BLaER1 (cell line): ENCODE results near the gene NAT10.
A peak's percentile ranks its signal among the peaks of the same experiment; 100 is the strongest.

Source experiments
- H3K27ac ChIP-seq: shearing (Covaris generic); formaldehyde crosslinking; 2 replicates; pipeline ENCODE4 v1.8.1; 2022
- H3K27me3 ChIP-seq: shearing (Covaris generic); formaldehyde crosslinking; 2 replicates; pipeline ENCODE4 v1.8.1; 2022
- H3K36me3 ChIP-seq: shearing (Covaris generic); formaldehyde crosslinking; 2 replicates; pipeline ENCODE4 v1.8.1; 2022
- H3K4me1 ChIP-seq: shearing (Covaris generic); formaldehyde crosslinking; 2 replicates; pipeline ENCODE4 v1.8.1; 2022
- H3K4me2 ChIP-seq: shearing (Covaris generic); formaldehyde crosslinking; 2 replicates; pipeline ENCODE4 v1.8.1; 2022
- H3K4me3 ChIP-seq: shearing (Covaris generic); formaldehyde crosslinking; 2 replicates; pipeline ENCODE4 v1.8.1; 2022
- H3K9ac ChIP-seq: shearing (Covaris generic); formaldehyde crosslinking; 2 replicates; pipeline ENCODE4 v1.8.1; 2022
- H3K9me3 ChIP-seq: shearing (Covaris generic); formaldehyde crosslinking; 2 replicates; pipeline ENCODE4 v1.8.1; 2022
- H4K20me1 ChIP-seq: shearing (Covaris generic); formaldehyde crosslinking; 2 replicates; pipeline ENCODE4 v1.8.1; 2022
- Cebpa-rat ChIP-seq: shearing (Covaris generic); IDR thresholded peaks from 2 replicates; pipeline ENCODE4 v1.8.1; 2022

The NAT10 gene

DNA sequence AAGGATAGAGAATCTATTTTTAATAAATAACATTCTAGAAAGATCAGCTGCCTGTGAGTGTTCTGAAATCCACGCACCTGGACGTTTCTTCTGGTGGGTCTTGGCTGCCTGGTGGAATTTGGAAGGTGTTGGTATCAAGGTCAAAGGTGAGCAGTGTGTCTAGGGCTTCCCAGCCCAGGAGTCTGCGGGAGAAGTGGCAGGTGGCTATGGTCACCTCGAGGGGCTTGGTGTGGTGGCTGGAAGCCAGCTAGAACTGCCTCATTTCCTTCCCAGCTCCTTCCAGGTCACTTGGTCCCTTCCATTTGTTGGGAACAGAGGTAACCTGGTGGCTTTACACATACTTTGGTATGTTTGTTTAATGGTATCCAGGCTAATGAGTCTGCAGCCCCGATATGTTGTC lies 41.4 kb downstream of the NAT10 start:
- H4K20me1 ChIP-seq, result peaks cover 9% of the 10 kb centered on the region; the same call in 1 of the 2 replicates
- peaks cover 96% of the 10 kb centered on the region for H3K36me3 ChIP-seq
- H3K9me3 ChIP-seq, result no peaks in the 10 kb centered on the region
- peaks cover 26% of the 10 kb centered on the region for H3K4me1 ChIP-seq
- H3K27ac ChIP-seq, result peak overlapping the region; percentile 60; the same call in 1 of the 2 replicates
- H3K4me2 ChIP-seq, result no peak overlapping the region
- no peak overlapping the region for H3K4me3 ChIP-seq
- no peak overlapping the region for H3K9ac ChIP-seq
- no peaks in the 10 kb centered on the region for H3K27me3 ChIP-seq
- no peak for TF ChIP-seq Cebpa-rat

DNA sequence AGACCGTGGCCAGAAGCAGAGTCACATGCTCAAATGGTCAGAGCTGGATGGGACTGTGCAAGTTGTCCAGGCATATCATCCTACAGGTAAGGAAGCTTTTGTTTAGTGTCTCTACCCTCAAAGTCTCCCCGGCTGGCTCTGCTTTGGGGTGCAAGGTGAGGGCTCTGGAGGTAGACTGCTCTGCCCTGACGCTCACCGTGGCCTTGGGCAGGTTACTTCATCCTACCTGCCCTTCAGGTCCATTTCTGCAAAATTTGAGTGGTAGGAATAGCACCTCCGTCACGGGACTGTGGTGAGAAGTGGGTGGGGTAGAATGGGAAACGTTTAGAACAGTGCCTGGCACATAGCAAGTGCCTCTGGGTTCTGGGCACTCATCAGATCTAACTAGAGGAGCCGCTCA lies 42.2 kb downstream of the NAT10 start:
- TF ChIP-seq Cebpa-rat, result no peak
- Histone ChIP-seq H3K4me2 (no peak overlapping the region), H3K4me1 (peaks cover 30% of the 10 kb centered on the region), H3K4me3 (no peak overlapping the region), H3K27ac (no peak overlapping the region), H4K20me1 (peaks cover 14% of the 10 kb centered on the region), H3K9ac (no peak overlapping the region), H3K36me3 (peaks cover 96% of the 10 kb centered on the region), H3K9me3 (no peaks in the 10 kb centered on the region), H3K27me3 (no peaks in the 10 kb centered on the region)

DNA sequence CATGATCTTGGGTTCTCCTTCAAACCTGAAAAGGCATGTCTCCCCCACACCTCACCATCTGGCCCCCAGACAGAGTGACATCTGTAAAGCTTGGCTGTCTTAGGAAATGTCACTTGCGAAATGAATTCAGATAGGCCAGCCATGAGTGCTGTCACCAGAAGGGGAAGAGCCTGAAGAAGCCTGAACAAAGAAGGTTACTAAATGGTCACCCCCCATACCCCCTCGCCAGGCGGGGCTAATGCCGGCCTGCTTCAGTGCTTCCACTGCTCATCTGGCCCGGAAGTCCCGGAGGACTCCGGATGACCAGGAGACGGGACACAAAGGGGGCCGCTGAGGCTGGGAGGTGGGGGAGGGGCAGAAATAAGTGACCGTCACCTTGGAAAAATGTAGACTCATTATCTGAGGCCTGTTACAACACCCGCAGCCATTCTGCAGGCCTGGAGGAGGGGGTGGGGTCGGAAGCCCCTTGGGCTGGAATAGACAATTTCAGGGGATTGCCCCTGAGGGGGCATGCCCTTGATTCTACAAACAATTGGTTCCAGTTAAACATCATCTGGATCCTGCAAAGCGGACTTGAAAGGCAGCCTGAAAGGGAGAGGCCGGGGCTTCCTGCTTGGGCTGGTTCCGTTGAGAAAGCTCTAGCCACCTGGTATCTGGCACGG lies 43.2 kb downstream of the NAT10 start:
- no peak overlapping the region for H3K4me3 ChIP-seq
- H3K9me3 ChIP-seq, result no peaks in the 10 kb centered on the region
- no peak overlapping the region for H3K9ac ChIP-seq
- H3K4me2 ChIP-seq, result no peak overlapping the region
- no peaks in the 10 kb centered on the region for H3K27me3 ChIP-seq
- peaks cover 86% of the 10 kb centered on the region for H3K36me3 ChIP-seq
- peaks cover 24% of the 10 kb centered on the region for H4K20me1 ChIP-seq
- H3K4me1 ChIP-seq, result peaks cover 41% of the 10 kb centered on the region
- no peak overlapping the region for H3K27ac ChIP-seq
- TF ChIP-seq Cebpa-rat, result no peak

DNA sequence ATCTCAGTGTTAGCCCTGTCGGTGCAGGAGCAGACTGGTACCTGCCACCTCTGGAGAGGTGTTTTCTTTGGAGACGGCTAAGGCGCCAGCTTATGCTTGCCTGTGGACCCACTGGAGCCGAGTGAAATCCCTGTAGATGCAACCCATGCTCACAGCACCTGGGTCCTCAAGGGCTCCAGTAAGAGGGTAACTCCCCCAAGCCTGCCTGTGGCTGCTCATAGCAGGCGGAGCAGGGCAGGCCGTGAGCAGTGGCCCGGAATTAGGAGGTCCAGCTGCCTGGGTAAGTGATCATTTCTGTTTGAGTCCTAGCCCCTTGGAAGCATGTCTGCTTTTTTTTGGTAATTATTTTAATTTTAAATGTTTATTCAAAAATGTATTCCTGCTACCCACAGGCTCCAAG lies 43.8 kb downstream of the NAT10 start:
- Histone ChIP-seq H3K36me3 (peaks cover 79% of the 10 kb centered on the region), H4K20me1 (peaks cover 31% of the 10 kb centered on the region), H3K4me1 (peaks cover 46% of the 10 kb centered on the region), H3K9ac (no peak overlapping the region), H3K27me3 (no peaks in the 10 kb centered on the region), H3K4me3 (no peak overlapping the region), H3K27ac (no peak overlapping the region), H3K9me3 (no peaks in the 10 kb centered on the region), H3K4me2 (no peak overlapping the region)
- TF ChIP-seq Cebpa-rat, result no peak

DNA sequence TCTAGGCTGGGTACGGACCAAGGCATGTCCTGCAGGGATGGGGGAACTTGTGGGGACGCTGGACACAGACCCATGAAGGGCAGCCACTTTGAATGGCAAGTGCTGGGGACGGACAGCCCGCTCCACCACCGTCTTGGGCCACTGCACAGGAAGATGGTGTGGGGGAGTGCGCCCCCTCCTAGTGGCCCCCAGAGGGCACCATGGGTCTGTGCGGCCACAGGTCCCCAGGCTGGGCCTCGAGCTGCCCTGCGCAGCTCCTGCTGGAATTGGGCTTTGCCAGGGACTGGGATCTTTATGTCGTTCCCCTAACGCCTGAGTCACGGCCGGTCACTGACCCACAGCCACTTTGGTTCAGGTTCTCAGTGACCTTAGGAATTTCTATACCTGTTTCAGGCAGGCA lies 44.4 kb downstream of the NAT10 start:
- Histone ChIP-seq H3K4me3 (no peak overlapping the region), H3K27ac (no peak overlapping the region), H3K9ac (no peak overlapping the region), H3K9me3 (no peaks in the 10 kb centered on the region), H3K4me2 (no peak overlapping the region), H3K27me3 (no peaks in the 10 kb centered on the region), H3K36me3 (peaks cover 75% of the 10 kb centered on the region), H4K20me1 (peaks cover 36% of the 10 kb centered on the region), H3K4me1 (peaks cover 46% of the 10 kb centered on the region)
- no peak for TF ChIP-seq Cebpa-rat

DNA sequence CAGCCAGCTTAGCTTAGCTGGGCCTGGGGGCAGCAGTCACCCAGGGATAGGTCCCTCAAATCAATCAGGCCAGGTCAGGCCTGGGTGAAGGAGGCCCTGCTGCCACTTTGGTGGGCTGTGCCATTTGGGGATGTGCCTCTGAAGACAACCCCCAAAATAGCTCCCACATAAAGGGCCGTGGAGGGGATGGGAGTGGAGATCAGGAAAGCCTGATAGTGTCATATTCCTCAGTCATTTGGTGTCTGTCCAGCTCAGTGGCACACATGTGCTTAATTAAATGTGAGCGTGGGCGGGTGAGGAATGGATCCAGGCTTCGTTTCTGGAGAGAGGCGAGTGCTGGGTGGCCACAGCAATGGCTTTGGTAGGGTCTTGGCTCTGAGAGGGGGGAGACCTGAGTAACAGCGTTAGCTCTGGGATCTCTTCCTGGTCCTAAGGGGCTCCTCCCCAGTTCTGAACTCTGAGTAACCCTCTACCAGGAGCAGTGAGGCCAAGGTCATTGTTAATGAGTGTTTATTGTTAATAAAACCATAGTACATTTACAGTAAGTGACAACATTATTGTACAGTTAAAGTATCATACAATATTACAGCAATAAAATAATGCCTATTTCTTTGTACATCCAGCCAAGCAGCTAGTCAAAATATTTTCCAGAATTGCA lies 45.2 kb downstream of the NAT10 start:
- TF ChIP-seq Cebpa-rat, result no peak
- Histone ChIP-seq H3K27ac (no peak overlapping the region), H4K20me1 (peaks cover 44% of the 10 kb centered on the region), H3K36me3 (peaks cover 72% of the 10 kb centered on the region), H3K4me2 (no peak overlapping the region), H3K4me1 (peaks cover 46% of the 10 kb centered on the region), H3K9ac (no peak overlapping the region), H3K27me3 (no peaks in the 10 kb centered on the region), H3K4me3 (no peak overlapping the region), H3K9me3 (no peaks in the 10 kb centered on the region)

DNA sequence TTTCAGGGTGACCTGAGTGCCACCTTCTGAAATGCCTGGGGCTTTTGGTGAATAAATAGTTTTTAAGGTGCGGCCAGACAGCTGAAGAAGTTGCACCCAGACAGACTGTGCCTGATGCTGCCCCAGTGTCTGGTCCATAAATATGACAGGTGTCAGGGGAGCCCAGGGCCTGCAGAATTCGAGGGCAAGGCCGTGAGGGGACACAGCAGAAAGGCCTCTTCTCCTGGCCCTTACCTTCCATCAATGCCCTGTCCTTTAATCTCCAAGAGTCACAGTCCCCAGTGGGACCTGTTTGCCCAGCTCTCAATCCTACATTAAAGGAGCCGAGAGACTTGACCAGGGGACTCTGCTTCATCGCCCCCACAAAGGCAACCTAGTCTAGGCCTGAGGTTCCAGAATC lies 45.7 kb downstream of the NAT10 start:
- Histone ChIP-seq H3K36me3 (peaks cover 72% of the 10 kb centered on the region), H4K20me1 (peaks cover 46% of the 10 kb centered on the region), H3K27ac (no peak overlapping the region), H3K4me3 (no peak overlapping the region), H3K4me2 (no peak overlapping the region), H3K27me3 (no peaks in the 10 kb centered on the region), H3K4me1 (peaks cover 41% of the 10 kb centered on the region), H3K9me3 (no peaks in the 10 kb centered on the region), H3K9ac (no peak overlapping the region)
- TF ChIP-seq Cebpa-rat, result no peak

DNA sequence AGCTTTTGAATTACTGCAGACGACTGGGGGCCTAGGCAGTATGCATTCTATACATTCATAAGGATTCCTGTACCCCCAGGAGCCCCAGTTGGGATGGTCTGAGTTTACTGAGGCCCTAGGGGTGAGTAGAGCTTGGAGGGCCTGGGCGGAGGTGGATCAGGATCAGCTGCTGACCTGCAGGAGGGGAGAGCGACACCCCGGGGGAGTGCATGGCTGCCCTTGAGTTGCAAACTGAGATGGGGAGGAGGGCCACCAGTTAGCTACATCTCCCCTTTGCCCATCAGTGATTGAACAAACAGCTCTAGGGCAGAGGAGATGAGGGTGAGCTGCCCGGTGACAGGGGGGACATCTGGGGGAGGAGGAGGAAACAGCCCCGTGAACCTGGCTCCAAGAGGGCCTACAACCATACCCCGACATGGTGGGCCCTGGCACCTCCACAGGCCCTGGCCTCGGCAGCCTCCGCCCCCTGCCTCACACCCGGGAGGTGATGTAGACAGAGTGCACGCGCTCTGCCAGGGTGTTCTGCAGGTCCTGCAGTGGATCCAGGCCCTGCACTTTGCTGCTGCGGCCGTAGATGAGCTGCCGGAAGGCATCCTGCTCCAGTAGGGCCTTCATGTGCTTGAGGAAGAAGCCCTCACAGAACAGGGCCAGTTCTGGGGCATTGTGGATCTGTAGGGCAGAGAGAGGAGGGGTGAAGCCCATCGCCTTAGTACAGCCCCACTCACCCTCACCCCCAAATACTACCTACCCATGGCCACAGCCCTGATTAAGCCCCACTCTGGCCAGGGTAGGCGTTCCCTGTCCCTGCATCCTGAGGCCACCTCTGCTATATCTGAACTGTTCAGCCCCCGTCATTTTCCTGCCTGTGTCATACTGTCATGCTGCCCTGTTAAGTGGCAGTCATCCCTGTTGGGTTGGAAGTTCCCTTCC lies 46.8 kb downstream of the NAT10 start:
- H3K36me3 ChIP-seq, result peaks cover 62% of the 10 kb centered on the region
- H3K4me1 ChIP-seq, result peaks cover 35% of the 10 kb centered on the region
- H4K20me1 ChIP-seq, result peaks cover 46% of the 10 kb centered on the region
- H3K27ac ChIP-seq, result no peak overlapping the region
- H3K4me3 ChIP-seq, result no peak overlapping the region
- H3K9ac ChIP-seq, result no peak overlapping the region
- peak overlapping the region; percentile 83 for H3K4me2 ChIP-seq
- no peak for TF ChIP-seq Cebpa-rat
- no peaks in the 10 kb centered on the region for H3K27me3 ChIP-seq
- H3K9me3 ChIP-seq, result no peaks in the 10 kb centered on the region

DNA sequence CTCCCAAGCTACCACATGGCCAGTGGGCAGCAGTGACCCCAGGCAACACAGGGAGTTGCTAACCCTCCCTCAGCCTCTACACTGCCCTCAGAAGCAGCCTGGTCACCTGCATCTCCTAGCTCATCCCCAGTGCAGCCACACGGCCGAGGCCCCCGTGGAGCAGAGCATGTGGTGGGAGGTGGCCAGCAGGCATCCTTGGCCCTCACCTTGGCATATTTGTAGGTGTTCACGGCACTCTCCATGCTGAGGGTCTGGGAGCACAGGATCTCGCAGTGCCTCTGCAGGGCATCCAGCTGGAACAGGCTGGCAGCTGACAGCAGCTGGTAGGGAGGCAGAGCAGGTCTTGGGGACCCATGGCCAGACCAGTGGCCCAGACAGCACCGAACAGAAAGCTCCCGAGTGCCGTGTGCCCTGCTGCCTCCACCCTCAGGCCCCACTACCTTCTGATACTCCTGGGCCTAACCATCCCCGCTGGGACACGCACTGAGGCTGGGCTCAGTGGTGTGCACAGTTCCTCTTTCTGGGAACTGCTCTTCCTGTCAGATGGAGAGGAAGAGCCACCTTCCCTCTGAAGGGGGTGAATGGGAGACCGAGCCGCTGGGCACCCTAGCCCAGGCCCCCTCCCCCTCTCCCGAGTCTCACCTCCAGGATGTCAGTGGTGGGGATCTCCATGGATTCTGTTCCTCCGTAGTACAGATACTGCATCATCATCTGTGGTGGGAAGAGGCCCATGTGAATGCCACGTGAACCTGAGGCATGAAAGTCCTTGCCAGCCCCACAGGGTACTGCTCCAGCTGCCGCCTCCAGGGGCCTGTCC lies 48.8 kb downstream of the NAT10 start:
- peaks cover 50% of the 10 kb centered on the region for H3K4me1 ChIP-seq
- peak overlapping the region; percentile 38 for H3K9ac ChIP-seq
- H3K36me3 ChIP-seq, result peaks cover 41% of the 10 kb centered on the region
- peak overlapping the region; percentile 66 for H3K27ac ChIP-seq
- H3K9me3 ChIP-seq, result no peaks in the 10 kb centered on the region
- H3K27me3 ChIP-seq, result no peaks in the 10 kb centered on the region
- TF ChIP-seq Cebpa-rat, result no peak
- H4K20me1 ChIP-seq, result peaks cover 45% of the 10 kb centered on the region
- H3K4me2 ChIP-seq, result peak overlapping the region; percentile 83
- H3K4me3 ChIP-seq, result 0 out of 2 replicates have a peak overlapping the region, but pooled peaks have one; percentile 8
